ENCODE results near the gene COL28A1.

- TF ChIP-seq CBFB (CRISPR knock-in tag; IDR thresholded peaks at IDR 0.05; ENCODE audit: low read depth) (no peak), ZNF396 (CRISPR knock-in tag; IDR thresholded peaks at IDR 0.05; ENCODE audit: borderline replicate concordance) (no peak), ATF6 (CRISPR knock-in tag; IDR thresholded peaks at IDR 0.05) (no peak), CTCF (IDR thresholded peaks at IDR 0.05) (no peak), JAZF1 (CRISPR knock-in tag; IDR thresholded peaks at IDR 0.05) (no peak), PREB (CRISPR knock-in tag; IDR thresholded peaks at IDR 0.05; ENCODE audit: borderline replicate concordance) (no peak), ATF1 (CRISPR knock-in tag; IDR thresholded peaks at IDR 0.05) (no peak), SP1 (CRISPR knock-in tag; conservative IDR thresholded peaks at IDR 0.05) (no peak), ZNF317 (CRISPR knock-in tag; IDR thresholded peaks at IDR 0.05; ENCODE audit: borderline replicate concordance, low read depth) (no peak), ATF3 (CRISPR knock-in tag; conservative IDR thresholded peaks at IDR 0.05) (no peak), SOX15 (CRISPR knock-in tag; IDR thresholded peaks at IDR 0.05) (no peak), TEAD4 (CRISPR knock-in tag; IDR thresholded peaks at IDR 0.05) (no peak), ARID4B (CRISPR knock-in tag; IDR thresholded peaks at IDR 0.05; ENCODE audit: borderline replicate concordance) (no peak), SMAD3 (CRISPR knock-in tag; IDR thresholded peaks at IDR 0.05; ENCODE audit: borderline replicate concordance) (no peak)
These were observed 226.5 kb downstream of the COL28A1 start for GRCh38 chr7:7309203-7309602.
